HG03442 (cell line): ENCODE results near the gene TBX15.

Experiments
- ATAC-seq: cut with Tn5 transposase; IDR thresholded peaks from one replicate; pipeline ENCODE4 v1.9.1; 2021; ENCODE audit warnings: mild to moderate bottlenecking, moderate library complexity; ENCODE audit not compliant: unreplicated experiment

The TBX15 gene

GRCh38 chr1:118988186-118989005 lies at the start of gene TBX15:
TBX15 (minus strand) TSS chr1:118988343; CDS start chr1:118987795, 548 bp downstream.
- no peak for ATAC-seq

DNA sequence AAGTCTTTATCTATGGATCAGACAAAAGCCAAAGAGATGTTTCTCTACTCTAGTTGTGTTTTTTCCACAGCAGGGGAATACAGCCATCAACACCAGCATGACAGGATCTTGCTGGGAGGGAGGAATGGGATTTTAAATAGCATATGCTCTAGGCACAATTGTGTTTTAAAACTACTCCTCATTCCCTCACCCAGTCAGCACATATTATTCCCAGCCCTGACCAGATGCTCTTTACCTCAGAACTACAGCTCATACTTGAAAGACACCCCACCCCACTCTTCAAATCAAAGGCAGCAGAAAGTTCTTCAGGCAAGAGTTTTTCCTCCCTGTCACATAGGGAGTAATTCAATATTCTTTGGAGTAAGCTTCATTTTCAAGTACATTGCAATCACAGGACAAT lies 46.2 kb upstream of the TBX15 start:
- no peak for ATAC-seq

GRCh38 chr1:119032986-119033385 lies 44.8 kb upstream of the TBX15 start:
- ATAC-seq, result no peak

- no peak for ATAC-seq
Observed at GRCh38 chr1:119027759-119028158, 39.6 kb upstream of the TBX15 start.

DNA sequence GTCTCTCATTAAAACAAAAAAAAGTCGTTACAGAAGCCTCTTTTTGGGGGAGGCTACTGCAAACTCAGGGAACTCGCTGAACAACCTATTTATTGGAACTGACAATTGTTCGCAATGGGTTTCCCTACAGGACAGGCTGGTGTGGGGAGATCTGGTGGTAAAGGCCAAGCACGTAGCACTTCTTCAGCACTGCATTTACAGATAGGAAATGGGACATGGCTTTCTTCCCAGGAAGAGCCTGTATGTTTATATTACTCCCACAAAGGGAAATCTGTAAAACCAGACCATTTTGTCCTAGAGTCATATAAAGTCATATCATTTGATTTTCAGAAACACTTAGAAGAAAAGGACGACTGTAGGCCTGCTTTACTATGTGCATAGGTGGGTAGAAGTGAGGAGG lies 38.8 kb upstream of the TBX15 start:
- no peak for ATAC-seq

DNA sequence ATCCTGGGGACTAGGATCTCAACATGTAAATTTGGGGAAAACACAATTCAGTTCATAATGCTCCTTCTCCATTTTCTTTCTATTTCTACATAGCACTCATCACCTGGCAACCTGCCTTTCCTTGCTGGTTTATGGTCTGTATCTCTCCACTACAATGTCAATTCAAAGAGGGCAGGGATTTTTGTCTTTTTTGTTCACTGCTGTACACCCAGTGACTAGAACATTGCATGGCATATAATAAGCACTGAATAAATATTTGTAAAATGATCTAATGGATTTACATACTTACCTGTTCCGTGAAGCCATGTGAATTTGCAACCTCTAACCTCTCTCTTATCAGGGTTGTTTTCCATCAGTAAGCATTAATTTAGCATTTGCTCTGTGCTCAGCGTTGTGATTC lies 27.4 kb upstream of the TBX15 start:
- ATAC-seq, result no peak

DNA sequence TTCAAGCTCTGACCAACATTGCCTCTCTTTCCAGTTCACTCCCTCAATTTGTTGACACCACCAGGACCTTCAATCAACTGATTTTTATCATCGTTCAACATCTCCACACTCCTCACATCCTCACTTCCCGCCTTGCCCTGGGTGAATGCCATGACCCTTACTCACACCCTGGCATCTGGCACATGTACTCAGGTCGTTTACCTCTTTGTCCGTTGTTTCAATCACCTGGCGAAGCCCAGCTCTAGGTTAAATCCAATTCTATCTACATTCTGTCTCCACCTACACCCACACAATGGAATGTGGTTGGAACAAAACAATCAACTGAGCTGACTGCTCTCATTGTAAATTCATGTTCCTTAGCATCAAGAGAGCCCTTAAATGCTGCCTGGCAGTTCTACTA lies 24.2 kb upstream of the TBX15 start:
- ATAC-seq, result no peak

GRCh38 chr1:119011706-119012105 lies 23.6 kb upstream of the TBX15 start:
- ATAC-seq, result no peak

GRCh38 chr1:119011116-119011515 lies 23.0 kb upstream of the TBX15 start:
- no peak for ATAC-seq

DNA sequence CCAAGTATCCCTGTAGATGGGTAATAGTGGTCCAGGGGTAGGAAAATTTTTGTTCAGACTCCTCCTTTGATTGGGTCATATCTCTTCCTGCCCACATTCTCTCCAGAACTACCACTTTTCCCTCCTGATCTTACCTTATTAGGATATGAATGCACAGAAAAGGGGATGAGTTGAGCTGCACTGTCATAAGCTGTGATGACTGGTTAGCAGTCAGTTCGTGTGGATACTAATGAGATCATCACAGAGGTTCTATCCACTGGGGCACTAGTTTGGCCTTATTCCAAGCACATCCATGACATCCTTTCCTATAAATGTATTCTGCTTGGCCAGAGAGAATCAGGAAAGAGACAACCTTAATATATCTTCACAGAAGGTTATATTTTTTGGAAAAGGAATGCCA lies 22.1 kb upstream of the TBX15 start:
- no peak for ATAC-seq

- no peak for ATAC-seq
Observed at GRCh38 chr1:119009312-119009655, 21.1 kb upstream of the TBX15 start.

DNA sequence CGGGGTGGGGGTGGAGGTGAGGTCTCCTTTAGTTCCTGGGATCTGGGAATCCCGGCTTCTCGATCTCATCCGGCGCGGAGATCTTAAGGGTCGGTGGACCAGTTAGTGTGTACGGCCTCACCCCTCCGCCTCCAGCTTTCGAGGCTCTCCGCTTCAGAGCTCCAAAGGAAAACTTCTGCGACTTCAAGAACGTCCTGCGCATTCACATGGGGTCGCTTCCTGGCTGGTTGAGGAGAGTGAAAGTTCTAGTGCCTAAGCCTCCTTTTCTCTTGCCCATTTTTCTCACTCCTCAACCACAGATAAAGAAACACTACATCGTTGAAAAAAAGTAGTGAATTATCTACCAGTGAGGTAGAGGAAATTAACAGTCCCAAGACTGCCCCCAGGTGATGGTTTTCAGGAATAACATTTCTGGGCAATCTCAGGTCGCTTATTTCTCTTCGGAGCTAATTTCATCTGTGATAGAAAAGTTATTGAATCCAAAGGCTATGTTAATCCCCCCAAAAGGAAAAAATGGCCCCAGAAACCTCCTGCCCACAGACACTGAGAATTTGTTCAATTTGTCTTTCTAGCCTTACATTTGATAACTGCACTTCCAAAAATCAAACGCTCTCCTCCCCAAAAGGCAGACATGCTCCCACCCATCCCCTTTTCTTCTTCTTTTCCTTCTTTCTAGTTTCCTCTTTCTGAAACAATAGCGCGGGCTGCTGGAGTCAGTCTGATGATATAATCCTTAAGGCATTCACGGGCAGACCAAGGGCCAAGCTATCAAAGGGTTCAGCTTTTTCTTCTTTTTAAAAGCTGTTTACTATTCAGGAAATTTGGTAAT lies 20.6 kb upstream of the TBX15 start:
- no peak for ATAC-seq

GRCh38 chr1:119007670-119008482 lies 19.7 kb upstream of the TBX15 start:
- ATAC-seq, result no peak

DNA sequence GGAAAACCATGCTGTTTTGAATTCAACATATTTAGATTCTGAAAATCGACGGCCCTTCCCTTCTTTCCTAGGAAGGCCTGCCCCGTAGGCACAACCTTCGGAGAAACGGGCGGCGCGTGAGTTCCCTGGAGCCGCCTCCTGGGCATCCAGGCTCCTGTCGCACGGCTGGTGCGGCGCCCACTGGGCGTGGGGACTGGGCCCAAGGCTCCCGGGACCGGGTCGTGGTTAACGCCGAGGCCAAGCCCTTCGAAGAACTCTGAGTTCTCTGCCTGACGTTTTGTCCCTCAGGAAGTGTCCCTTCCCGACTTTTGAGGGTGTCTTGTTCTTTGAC lies 19.2 kb upstream of the TBX15 start:
- no peak for ATAC-seq

GRCh38 chr1:119006406-119007279 lies 18.5 kb upstream of the TBX15 start:
- no peak for ATAC-seq

DNA sequence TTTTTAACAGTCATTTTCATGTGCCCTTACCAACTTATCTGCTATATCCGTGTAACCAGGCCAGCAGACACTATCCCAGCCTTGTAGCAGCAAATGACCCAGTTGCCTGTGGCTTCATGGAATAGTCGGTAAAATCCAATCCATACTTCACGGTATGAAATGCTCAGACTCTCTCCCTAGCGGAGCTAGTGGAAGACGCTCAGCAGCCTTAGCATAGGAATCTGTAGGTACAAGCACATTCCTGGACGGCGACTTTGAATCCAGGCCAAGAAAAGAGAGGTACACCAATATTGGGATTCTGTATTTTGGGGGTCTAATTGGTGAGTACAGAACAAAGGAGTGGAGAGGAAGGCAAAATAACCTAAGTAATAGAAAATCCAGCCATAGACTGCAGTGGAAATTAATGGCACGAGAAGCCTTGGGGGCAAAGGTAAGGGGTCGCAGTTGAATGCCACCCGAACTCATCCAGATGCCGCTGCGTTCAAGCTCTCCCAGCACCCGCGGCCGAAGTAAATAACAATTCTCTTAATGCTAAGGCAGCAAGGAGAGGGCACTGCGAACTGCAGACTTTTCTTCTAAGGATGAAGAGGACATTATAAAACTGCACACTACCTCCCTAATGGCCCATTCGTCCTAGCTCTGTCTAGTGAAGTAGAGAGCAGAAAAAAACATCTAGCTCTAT lies 17.7 kb upstream of the TBX15 start:
- no peak for ATAC-seq

- no peak for ATAC-seq
Observed at GRCh38 chr1:119004781-119005180, 16.6 kb upstream of the TBX15 start.

DNA sequence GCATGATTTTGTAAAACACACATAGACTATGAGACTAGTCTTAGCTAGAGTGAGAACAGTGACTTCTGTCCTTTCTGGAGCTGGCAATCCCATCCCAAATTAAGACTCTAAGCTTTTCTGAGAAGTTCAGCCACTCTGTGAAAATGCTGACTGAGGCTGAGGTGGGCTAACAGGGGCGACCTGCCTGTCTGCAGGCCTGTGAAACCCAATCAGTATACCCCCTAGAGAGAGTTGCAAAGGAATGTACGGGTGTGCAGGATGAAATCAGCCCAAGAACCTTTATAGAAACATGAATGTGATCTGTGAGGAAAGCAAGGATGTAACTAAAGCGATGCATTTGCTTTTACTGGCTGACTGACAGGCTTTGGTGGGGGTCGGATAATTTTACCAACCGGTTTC lies 16.0 kb upstream of the TBX15 start:
- ATAC-seq, result no peak

DNA sequence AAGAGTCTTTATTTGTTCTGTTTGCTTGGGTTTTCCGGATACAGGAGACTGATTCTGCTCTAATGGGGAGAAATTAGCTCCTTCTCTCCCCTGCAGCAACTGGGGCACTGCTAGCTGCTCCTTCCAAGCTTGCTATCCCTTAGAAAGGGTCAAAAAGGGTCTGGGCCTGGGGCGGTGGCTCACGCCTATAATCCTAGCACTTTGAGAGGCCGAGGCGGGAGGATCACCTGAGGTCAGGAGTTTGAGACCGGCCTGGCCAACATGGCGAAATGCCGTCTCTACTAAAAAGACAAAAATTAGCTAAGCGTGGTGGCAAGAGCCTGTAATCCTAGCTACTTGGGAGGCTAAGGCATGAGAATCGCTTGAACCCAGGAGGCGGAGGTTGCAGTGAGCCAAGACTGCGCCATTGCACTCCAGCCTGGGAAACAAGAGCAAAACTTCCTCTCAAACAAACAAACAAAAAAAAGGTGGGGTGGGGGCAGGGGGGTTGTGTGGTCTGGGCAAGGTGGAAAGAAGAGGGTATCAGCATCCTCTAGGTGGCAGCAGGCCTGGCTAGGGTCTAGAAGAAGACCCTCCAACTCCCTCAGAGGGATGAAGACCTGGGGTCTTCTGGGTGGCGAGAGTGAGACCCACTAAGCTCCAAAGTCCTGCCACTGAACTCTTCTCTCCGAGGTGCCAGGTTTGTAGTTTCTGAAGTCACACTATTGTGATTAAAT lies 15.4 kb upstream of the TBX15 start:
- ATAC-seq, result no peak
